ENCODE results near the gene RSPRY1. TPM values are rescaled to one million over a fixed set of nuclear protein-coding genes. Genes with fewer than 3 reads are reported as not detected.

The RSPRY1 gene
- 34.6 and 44.7 TPM in 2 replicates for total RNA-seq (2014; rRNA removed; shearing (Covaris generic))
- 19.2 and 32.8 TPM in 2 replicates for polyA plus RNA-seq (2014; cell fraction: nucleus; rRNA removed)

GRCh38 chr16:57185945-57186871, at the start of gene RSPRY1, which contains the start of gene PSME3IP1:
TSS of gene RSPRY1 (plus strand) at chr16:57186329. CDS start at chr16:57204659, 18,330 bp downstream.
TSS of gene PSME3IP1 (minus strand) at chr16:57186039. CDS start at chr16:57173854, 12,185 bp downstream.
- DNase-seq (ENCODE audit: extremely low read depth, low read depth): peak; percentile 100

GRCh38 chr16:57137043-57137442, 49.1 kb upstream of the RSPRY1 start:
- no peak for DNase-seq (ENCODE audit: extremely low read depth, low read depth)

- no peak for DNase-seq (ENCODE audit: extremely low read depth, low read depth)
These were observed 48.4 kb upstream of the RSPRY1 start for GRCh38 chr16:57137566-57138273.

GRCh38 chr16:57138281-57138935, 47.7 kb upstream of the RSPRY1 start:
- DNase-seq (ENCODE audit: extremely low read depth, low read depth): no peak

- no peak for DNase-seq (ENCODE audit: extremely low read depth, low read depth)
These were observed 45.0 kb upstream of the RSPRY1 start for GRCh38 chr16:57140931-57141668.

- no peak for DNase-seq (ENCODE audit: extremely low read depth, low read depth)
These were observed 44.1 kb upstream of the RSPRY1 start for GRCh38 chr16:57141822-57142631.

GRCh38 chr16:57143149-57143921, 42.8 kb upstream of the RSPRY1 start:
- no peak for DNase-seq (ENCODE audit: extremely low read depth, low read depth)

- DNase-seq (ENCODE audit: extremely low read depth, low read depth): no peak
These were observed 42.1 kb upstream of the RSPRY1 start for GRCh38 chr16:57144027-57144426.

- DNase-seq (ENCODE audit: extremely low read depth, low read depth): no peak
These were observed 40.8 kb upstream of the RSPRY1 start for GRCh38 chr16:57145046-57146021.

- DNase-seq (ENCODE audit: extremely low read depth, low read depth): no peak
These were observed 40.0 kb upstream of the RSPRY1 start for GRCh38 chr16:57146040-57146647.

GRCh38 chr16:57146735-57147134, 39.4 kb upstream of the RSPRY1 start:
- DNase-seq (ENCODE audit: extremely low read depth, low read depth): no peak

- no peak for DNase-seq (ENCODE audit: extremely low read depth, low read depth)
These were observed 38.5 kb upstream of the RSPRY1 start for GRCh38 chr16:57147381-57148221.

- no peak for DNase-seq (ENCODE audit: extremely low read depth, low read depth)
These were observed 37.6 kb upstream of the RSPRY1 start for GRCh38 chr16:57148481-57148880.

GRCh38 chr16:57149391-57149790, 36.7 kb upstream of the RSPRY1 start:
- DNase-seq (ENCODE audit: extremely low read depth, low read depth): no peak

GRCh38 chr16:57150682-57151330, 35.3 kb upstream of the RSPRY1 start:
- no peak for DNase-seq (ENCODE audit: extremely low read depth, low read depth)

GRCh38 chr16:57151369-57151768, 34.8 kb upstream of the RSPRY1 start:
- no peak for DNase-seq (ENCODE audit: extremely low read depth, low read depth)
